Islet of Langerhans (tissue), 1 donor: Measurements from ENCODE around the gene EWSR1.
"Not testable (repeated sequence)": the region's sequence is repeated elsewhere in the genome, so short reads cannot be mapped to it uniquely, and the experiment has no call there.

Source experiments
- FAIRE-seq: peaks from one replicate; lab custom pipeline; 2011; peaks lifted over from hg19 to GRCh38; lab: Jason Lieb, UNC

EWSR1 gene

GRCh38 chr22:29247891-29248290 is 20.2 kb upstream of the EWSR1 start:
- FAIRE-seq, result not testable (repeated sequence)

GRCh38 chr22:29251265-29251664 is 16.8 kb upstream of the EWSR1 start:
- no peak for FAIRE-seq

GRCh38 chr22:29251981-29252911 is 15.8 kb upstream of the EWSR1 start:
- FAIRE-seq, result no peak

- FAIRE-seq, result no peak
Observed at GRCh38 chr22:29253561-29254285, 14.3 kb upstream of the EWSR1 start.

- no peak for FAIRE-seq
Observed at GRCh38 chr22:29254286-29254660, 13.8 kb upstream of the EWSR1 start.

- FAIRE-seq, result no peak
Observed at GRCh38 chr22:29255064-29255621, 12.9 kb upstream of the EWSR1 start.

GRCh38 chr22:29256606-29257325 is 11.3 kb upstream of the EWSR1 start:
- FAIRE-seq, result no peak

GRCh38 chr22:29257751-29258181 is 10.3 kb upstream of the EWSR1 start:
- FAIRE-seq, result no peak

- FAIRE-seq, result no peak
Observed at GRCh38 chr22:29258407-29259252, 9.4 kb upstream of the EWSR1 start.

- FAIRE-seq, result no peak
Observed at GRCh38 chr22:29259253-29259899, 8.7 kb upstream of the EWSR1 start.

- FAIRE-seq, result no peak
Observed at GRCh38 chr22:29260031-29260560, 8.0 kb upstream of the EWSR1 start.

- FAIRE-seq, result no peak
Observed at GRCh38 chr22:29260601-29261315, 7.3 kb upstream of the EWSR1 start.

- FAIRE-seq, result no peak
Observed at GRCh38 chr22:29263791-29264276, 4.2 kb upstream of the EWSR1 start.

GRCh38 chr22:29265305-29265704 is 2.8 kb upstream of the EWSR1 start:
- FAIRE-seq, result no peak

- no peak for FAIRE-seq
Observed at GRCh38 chr22:29265929-29266328, 2.1 kb upstream of the EWSR1 start.

- no peak for FAIRE-seq
Observed at GRCh38 chr22:29266564-29267461, 1.3 kb upstream of the EWSR1 start.

- no peak for FAIRE-seq
Observed at GRCh38 chr22:29267462-29267857, 608 bp upstream of the EWSR1 start.

GRCh38 chr22:29268511-29269229 is 602 bp downstream of the EWSR1 start:
- no peak for FAIRE-seq
